ENCODE data around the gene LRRC9.
"Not testable (repeated sequence)": the region's sequence is repeated elsewhere in the genome, so short reads cannot be mapped to it uniquely, and the experiment has no call there.

The LRRC9 gene

DNA sequence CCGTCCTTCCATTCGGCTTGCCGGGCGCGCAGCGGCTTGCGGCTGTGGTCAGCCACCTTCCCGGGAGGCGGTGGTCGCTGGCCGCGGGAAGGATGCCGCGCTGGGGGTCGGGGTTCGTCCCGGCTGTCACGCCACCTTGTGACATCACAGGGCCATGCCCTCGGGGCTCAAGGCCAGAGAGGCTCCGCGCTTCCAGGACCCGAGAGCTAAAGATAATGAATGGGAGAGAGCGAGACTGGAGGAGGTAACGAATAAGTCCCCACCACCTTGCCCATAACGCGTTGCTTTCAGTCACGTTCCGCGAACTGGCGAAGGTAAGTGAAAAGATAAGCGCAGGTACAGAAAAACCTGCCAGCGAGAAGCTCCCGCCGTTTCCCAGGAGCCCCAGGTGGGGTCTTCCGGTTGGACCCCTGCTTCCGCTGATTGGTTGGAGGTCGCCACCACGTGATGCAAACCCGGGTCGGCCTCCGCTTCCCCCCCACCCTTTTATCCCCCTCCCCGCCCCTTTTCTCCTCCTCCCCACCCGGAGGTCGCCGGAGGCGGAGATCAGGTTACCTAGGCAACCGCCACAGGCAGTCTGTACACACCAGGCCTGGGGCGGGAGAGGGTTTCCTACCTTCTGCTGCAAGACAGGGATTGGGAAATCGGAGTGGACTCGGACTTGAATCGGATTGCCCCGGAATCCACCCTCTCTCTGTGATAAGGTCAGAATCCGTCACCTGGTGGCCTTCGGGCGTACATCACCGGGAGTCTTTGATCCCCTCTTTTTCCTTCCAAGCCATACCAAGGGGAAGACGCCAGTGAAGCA lies at the start of gene LRRC9:
TSS of gene LRRC9 (plus strand) at position 575 of the 808 bp plus-strand sequence.
- DNase-seq (ENCODE audit: insufficient read length, low spot score) (no peak), FAIRE-seq (no peak)

GRCh38 chr14:59870277-59871165 lies 49.4 kb upstream of the LRRC9 start, which contains the start of gene RTN1:
TSS of gene RTN1 (minus strand) at chr14:59870776. CDS start at chr14:59870630, 146 bp downstream.
- DNase-seq (ENCODE audit: insufficient read length, low spot score) (peak; percentile 27), FAIRE-seq (no peak)

DNA sequence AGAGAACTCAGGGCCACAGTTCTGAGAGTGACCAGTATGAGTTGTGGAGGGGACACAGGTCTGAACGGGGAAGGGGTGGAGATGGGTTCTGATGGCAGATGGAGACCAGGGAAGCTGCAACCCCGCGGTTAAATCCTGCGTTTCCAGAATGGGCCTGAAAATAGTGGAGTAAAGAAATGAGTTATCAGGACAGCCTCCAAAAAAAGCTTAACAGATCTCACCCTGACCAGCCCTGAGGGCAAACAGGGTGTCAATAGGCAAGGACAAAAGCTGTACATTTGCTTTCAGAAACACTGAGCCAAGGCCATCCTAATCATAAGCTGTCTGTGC lies 48.8 kb upstream of the LRRC9 start:
- FAIRE-seq, result no peak
- no peak for DNase-seq (ENCODE audit: insufficient read length, low spot score)

DNA sequence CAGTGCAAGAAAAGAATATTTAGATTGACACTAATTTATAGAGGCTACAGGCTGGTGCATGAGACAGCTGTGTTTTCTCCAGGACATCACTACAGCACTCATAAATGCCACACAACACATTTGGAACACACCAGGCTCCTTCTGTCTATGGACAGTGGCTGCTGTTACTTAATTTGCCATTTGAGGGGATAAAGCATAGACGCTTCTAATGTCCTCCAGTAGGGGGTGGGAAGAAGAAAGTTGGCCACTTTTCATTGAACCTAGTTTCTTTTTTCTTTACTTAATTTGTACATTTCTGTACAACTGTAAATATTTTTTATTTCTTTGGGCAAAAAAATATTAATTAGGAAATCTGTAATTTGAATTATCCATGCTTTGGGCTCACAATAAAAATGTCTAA lies 37.0 kb upstream of the LRRC9 start:
- FAIRE-seq (no peak), DNase-seq (ENCODE audit: insufficient read length, low spot score) (no peak)

- DNase-seq (ENCODE audit: insufficient read length, low spot score) (no peak), FAIRE-seq (no peak)
These were observed 29.3 kb upstream of the LRRC9 start for GRCh38 chr14:59890676-59891075.

- DNase-seq (ENCODE audit: insufficient read length, low spot score) (no peak), FAIRE-seq (no peak)
These were observed 24.2 kb upstream of the LRRC9 start for GRCh38 chr14:59895721-59896120.

GRCh38 chr14:59897757-59898383 lies 22.1 kb upstream of the LRRC9 start:
- peak; percentile 35 for FAIRE-seq
- no peak for DNase-seq (ENCODE audit: insufficient read length, low spot score)

DNA sequence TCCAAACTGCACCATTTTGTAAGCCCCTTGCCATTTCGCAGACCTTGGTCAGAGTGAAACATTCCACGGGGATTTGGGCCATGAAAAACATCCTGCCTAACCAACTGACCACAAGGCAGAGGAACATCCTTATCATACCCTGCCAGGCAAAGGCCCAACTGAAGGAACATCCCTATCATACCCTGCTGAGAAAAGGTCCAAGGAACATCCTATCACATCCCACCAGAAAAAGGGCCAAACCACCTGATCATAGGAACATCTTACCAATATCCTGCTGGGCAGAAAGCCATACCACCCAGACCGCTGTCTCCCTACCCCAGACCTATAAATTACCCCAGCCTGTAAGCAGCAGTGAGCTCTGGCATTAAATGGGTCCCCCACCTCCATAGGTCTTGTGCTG lies 19.4 kb upstream of the LRRC9 start:
- no peak for DNase-seq (ENCODE audit: insufficient read length, low spot score)
- no peak for FAIRE-seq

DNA sequence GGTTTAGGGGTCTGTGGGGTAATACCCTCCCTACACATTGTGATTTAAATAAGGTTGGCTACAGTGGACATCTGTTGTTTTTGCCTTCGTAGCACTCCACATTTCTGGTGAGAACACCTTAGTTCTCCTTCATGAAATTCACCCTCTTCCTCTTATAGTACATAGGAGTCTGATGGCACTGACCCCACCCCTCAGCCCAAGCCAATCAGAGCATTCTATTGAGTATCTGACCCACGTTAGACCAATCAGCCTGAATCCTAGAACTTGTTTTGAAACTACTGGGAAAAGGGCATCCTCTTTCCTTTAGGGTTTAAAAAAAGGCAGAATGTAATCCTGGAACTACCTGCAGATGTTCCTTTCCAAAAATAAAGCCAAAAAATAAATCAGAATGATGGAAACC lies 15.8 kb upstream of the LRRC9 start:
- FAIRE-seq (peak; percentile 21), DNase-seq (ENCODE audit: insufficient read length, low spot score) (no peak)

GRCh38 chr14:59905188-59905587 lies 14.8 kb upstream of the LRRC9 start:
- no peak for DNase-seq (ENCODE audit: insufficient read length, low spot score)
- no peak for FAIRE-seq

DNA sequence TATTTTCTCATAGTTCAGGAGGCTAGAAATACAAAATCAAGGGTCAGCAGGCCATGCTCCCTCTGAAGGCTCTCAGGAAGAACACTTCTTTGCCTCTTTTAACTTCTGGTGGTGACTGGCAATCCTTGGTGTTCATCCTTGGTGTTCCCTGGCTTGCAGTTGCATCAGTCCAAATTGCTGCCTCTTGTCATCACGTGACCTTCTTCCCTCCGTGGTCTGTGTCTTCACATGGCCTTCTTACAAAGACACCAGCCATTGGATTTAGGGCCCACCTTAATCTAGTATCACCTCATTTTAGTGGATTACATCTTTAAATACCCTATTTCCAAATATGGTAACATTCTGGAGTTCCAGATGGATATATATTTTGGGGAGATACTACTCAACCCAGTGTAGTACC lies 7.5 kb upstream of the LRRC9 start:
- FAIRE-seq, result no peak
- no peak for DNase-seq (ENCODE audit: insufficient read length, low spot score)

- FAIRE-seq, result no peak
These were observed 6.8 kb upstream of the LRRC9 start for GRCh38 chr14:59913187-59913586.

GRCh38 chr14:59918824-59919569 lies 947 bp upstream of the LRRC9 start:
- DNase-seq (ENCODE audit: insufficient read length, low spot score), result no peak
- peak; percentile 4 for FAIRE-seq

More at GRCh38 chr14:59913187-59913586, 6.8 kb upstream of the LRRC9 start:
- DNase-seq (ENCODE audit: insufficient read length, low spot score), result no peak

DNA sequence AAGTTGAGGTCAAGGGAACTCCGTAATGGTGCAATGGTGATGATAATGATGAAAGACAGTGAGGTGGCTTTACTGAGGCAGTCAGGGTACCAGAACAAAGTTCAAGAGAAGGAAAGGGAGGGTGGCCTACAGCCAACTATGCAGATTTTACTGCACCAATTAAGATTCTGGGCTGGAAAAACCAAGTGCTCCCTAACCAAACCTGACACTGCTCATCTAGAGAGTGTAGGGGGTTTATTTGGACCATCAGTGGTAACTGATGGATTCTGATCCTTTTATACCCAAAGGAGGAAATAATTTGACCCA lies 387 bp downstream of the LRRC9 start:
- DNase-seq (ENCODE audit: insufficient read length, low spot score) (no peak), FAIRE-seq (no peak)

GRCh38 chr14:59925797-59926196 lies 5.9 kb downstream of the LRRC9 start:
- DNase-seq (ENCODE audit: insufficient read length, low spot score), result no peak
- no peak for FAIRE-seq

- FAIRE-seq (no peak), DNase-seq (ENCODE audit: insufficient read length, low spot score) (no peak)
These were observed 6.6 kb downstream of the LRRC9 start for GRCh38 chr14:59926534-59926933.

DNA sequence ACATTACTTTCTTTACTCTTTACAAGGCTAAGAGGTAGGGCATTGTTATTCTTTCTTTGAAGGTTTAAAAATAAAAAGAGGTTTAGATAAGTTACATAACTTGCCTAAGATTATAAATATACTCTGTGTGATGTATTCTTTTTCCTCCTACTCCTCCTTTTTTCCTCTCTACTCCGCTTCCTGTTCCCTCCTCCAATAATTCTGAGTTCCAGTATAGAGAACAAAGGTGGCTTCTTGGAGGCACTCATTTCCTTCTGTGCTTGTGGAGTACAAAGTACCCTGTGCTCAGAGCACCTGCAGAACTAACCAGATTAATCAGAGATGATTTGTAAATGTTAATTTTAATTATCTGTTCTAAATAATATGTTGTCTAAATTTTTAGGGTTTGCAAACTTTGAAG lies 11.3 kb downstream of the LRRC9 start:
- DNase-seq (ENCODE audit: insufficient read length, low spot score), result no peak
- FAIRE-seq, result no peak

DNA sequence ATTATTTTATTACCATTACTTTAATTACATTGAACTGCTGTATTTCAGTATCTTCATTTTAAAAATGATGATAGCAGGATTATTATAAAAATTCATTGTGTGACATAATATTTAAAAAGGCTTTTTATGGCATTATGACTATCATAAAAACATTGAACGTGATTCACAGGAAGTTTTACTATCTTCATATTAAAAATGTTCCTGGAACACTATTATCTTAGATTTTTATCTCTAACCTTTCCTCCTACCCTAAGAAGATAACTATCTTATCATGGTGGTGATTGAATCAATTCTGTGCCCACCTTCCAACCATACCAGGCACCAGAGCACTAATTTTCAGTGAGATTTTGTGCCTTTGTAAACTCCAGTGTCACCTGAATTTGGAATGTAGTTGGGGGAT lies 16.2 kb downstream of the LRRC9 start:
- FAIRE-seq (no peak), DNase-seq (ENCODE audit: insufficient read length, low spot score) (no peak)

DNA sequence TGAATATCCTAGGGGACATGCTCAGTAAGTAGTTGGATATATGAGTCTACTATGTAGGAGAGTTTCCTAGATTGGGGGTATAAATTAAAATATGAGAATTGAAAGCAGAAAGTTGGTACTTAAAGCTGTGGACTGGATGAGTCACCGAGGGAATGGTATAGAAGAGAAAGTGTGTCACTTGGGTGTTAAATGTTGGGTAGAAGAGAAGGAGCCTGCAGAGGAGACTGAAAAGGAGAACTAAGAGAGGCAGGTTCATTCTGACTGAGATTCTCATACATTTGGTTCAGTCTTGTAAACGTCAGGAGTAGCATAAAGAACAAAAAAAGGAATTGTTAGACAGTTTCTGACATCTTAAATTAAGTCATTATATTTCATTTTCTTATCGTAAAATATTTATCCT lies 19.9 kb downstream of the LRRC9 start:
- peak; percentile 47 for FAIRE-seq
- DNase-seq (ENCODE audit: insufficient read length, low spot score), result no peak

GRCh38 chr14:59942296-59942862 lies 22.4 kb downstream of the LRRC9 start:
- FAIRE-seq; DNase-seq (ENCODE audit: insufficient read length, low spot score): not testable (repeated sequence)

Measured in GM19239 (cell line).